ENCODE results near the gene LTBP4. TPM values are rescaled to one million over a fixed set of nuclear protein-coding genes. Genes with fewer than 3 reads are reported as not detected.

LTBP4 gene
- total and polyA plus RNA-seq, 2 of the 13 experiments (the other 11 are each of a cell fraction or from before 2014, with no cell fraction given) = 0.86 to 2.3 TPM

DNA sequence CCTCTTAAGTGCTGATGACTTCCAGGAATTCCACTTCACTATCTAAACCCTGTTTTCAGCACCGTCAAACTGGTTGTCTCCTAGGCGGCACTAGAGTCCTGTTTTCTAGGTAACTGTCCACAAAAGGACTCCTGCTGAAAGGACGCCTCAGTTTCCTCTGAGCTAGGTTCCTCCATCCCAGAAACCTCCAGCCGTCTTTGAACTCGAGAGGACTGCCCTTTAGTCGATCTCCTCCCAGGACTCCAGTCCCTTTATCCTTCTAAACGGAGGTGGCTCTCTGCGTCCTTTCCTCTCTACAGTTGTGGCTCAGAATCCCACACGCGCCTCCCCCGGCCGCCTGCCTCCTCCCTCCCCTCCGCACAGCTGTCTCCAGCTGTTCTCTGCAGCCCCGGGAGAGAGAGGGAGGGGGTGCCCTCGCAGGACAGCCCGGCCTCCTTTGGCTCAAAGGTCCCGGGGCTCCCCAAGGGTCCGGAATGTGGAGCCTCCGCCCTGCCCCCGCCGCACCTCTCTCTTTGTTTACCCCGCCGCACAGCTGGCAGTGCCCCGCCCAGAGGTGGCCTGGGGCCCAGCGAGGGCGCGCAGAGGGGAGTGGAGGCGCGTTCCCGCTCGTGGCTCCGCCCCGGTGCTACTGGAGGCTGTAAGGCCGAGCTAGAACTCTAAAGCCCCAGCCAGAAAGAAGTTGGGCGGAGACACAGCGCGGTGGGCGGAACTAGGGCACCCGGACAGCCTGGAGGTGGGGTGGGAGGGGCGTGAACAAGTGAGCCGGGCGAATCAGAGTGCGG, 2.4 kb downstream of the LTBP4 start (continued):
- TF ChIP-seq DNMT1 (CRISPR knock-in tag; IDR thresholded peaks at IDR 0.05) = no peak
- TF ChIP-seq, protein P1, sequence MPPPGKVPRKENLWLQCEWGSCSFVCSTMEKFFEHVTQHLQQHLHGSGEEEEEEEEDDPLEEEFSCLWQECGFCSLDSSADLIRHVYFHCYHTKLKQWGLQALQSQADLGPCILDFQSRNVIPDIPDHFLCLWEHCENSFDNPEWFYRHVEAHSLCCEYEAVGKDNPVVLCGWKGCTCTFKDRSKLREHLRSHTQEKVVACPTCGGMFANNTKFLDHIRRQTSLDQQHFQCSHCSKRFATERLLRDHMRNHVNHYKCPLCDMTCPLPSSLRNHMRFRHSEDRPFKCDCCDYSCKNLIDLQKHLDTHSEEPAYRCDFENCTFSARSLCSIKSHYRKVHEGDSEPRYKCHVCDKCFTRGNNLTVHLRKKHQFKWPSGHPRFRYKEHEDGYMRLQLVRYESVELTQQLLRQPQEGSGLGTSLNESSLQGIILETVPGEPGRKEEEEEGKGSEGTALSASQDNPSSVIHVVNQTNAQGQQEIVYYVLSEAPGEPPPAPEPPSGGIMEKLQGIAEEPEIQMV (CRISPR knock-in tag; IDR thresholded peaks at IDR 0.05; ENCODE audit: low read depth) = 0 out of 2 replicates have a peak, but pooled peaks have one; percentile 23
- TF ChIP-seq ZNF749 (CRISPR knock-in tag; IDR thresholded peaks at IDR 0.05; ENCODE audit: borderline replicate concordance) = no peak
- TF ChIP-seq ZNF781 (CRISPR knock-in tag; IDR thresholded peaks at IDR 0.05; ENCODE audit: borderline replicate concordance, not compliant biosample characterization) = peak; percentile 51
- TF ChIP-seq, protein P2, sequence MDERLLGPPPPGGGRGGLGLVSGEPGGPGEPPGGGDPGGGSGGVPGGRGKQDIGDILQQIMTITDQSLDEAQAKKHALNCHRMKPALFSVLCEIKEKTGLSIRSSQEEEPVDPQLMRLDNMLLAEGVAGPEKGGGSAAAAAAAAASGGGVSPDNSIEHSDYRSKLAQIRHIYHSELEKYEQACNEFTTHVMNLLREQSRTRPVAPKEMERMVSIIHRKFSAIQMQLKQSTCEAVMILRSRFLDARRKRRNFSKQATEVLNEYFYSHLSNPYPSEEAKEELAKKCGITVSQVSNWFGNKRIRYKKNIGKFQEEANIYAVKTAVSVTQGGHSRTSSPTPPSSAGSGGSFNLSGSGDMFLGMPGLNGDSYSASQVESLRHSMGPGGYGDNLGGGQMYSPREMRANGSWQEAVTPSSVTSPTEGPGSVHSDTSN (CRISPR knock-in tag; IDR thresholded peaks at IDR 0.05) = no peak
- TF ChIP-seq, protein P3, sequence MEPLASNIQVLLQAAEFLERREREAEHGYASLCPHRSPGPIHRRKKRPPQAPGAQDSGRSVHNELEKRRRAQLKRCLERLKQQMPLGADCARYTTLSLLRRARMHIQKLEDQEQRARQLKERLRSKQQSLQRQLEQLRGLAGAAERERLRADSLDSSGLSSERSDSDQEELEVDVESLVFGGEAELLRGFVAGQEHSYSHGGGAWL (CRISPR knock-in tag; IDR thresholded peaks at IDR 0.05) = peak; percentile 57
- TF ChIP-seq ZSCAN31 (CRISPR knock-in tag; IDR thresholded peaks at IDR 0.05; ENCODE audit: low read depth) = peak; percentile 58; the same call in 1 of the 2 replicates
- no peak for TF ChIP-seq ZNF383 (CRISPR knock-in tag; IDR thresholded peaks at IDR 0.05; ENCODE audit: borderline replicate concordance)
- TF ChIP-seq ZNF747 (CRISPR knock-in tag; IDR thresholded peaks at IDR 0.05; ENCODE audit: borderline replicate concordance) = peak; percentile 91; the same call in 1 of the 2 replicates
- TF ChIP-seq ZNF296 (CRISPR knock-in tag; conservative IDR thresholded peaks at IDR 0.05) = no peak
- TF ChIP-seq IKZF4 (CRISPR knock-in tag; IDR thresholded peaks at IDR 0.05; ENCODE audit: borderline replicate concordance, low read depth, not compliant biosample characterization) = no peak
- TF ChIP-seq RARG (CRISPR knock-in tag; IDR thresholded peaks at IDR 0.05; ENCODE audit: low read depth) = no peak
- peak in 1 of 2 experiments; percentile 92; a peak in 1 of 4 replicates for TF ChIP-seq KLF16 (CRISPR knock-in tag; IDR thresholded peaks at IDR 0.05)
- TF ChIP-seq, protein P4, sequence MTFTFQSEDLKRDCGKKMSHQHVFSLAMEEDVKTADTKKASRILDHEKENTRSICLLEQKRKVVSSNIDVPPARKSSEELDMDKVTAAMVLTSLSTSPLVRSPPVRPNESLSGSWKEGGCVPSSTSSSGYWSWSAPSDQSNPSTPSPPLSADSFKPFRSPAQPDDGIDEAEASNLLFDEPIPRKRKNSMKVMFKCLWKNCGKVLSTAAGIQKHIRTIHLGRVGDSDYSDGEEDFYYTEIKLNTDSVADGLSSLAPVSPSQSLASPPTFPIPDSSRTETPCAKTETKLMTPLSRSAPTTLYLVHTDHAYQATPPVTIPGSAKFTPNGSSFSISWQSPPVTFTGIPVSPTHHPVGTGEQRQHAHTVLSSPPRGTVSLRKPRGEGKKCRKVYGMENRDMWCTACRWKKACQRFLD (CRISPR knock-in tag; IDR thresholded peaks at IDR 0.05; ENCODE audit: borderline replicate concordance) = 0 out of 2 replicates have a peak, but pooled peaks have one; percentile 33
- peak; percentile 99 for TF ChIP-seq ZNF350 (CRISPR knock-in tag; IDR thresholded peaks at IDR 0.05; ENCODE audit: borderline replicate concordance, low read depth)
- peak; percentile 51 to 81; a peak in 3 of 4 replicates for TF ChIP-seq NR2F1 (CRISPR knock-in tag; IDR thresholded peaks at IDR 0.05)
- TF ChIP-seq, protein P5, sequence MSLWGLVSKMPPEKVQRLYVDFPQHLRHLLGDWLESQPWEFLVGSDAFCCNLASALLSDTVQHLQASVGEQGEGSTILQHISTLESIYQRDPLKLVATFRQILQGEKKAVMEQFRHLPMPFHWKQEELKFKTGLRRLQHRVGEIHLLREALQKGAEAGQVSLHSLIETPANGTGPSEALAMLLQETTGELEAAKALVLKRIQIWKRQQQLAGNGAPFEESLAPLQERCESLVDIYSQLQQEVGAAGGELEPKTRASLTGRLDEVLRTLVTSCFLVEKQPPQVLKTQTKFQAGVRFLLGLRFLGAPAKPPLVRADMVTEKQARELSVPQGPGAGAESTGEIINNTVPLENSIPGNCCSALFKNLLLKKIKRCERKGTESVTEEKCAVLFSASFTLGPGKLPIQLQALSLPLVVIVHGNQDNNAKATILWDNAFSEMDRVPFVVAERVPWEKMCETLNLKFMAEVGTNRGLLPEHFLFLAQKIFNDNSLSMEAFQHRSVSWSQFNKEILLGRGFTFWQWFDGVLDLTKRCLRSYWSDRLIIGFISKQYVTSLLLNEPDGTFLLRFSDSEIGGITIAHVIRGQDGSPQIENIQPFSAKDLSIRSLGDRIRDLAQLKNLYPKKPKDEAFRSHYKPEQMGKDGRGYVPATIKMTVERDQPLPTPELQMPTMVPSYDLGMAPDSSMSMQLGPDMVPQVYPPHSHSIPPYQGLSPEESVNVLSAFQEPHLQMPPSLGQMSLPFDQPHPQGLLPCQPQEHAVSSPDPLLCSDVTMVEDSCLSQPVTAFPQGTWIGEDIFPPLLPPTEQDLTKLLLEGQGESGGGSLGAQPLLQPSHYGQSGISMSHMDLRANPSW (CRISPR knock-in tag; IDR thresholded peaks at IDR 0.05; ENCODE audit: borderline replicate concordance) = 0 out of 2 replicates have a peak, but pooled peaks have one; percentile 48
- TF ChIP-seq EHMT2 (IDR thresholded peaks at IDR 0.05; ENCODE audit: borderline replicate concordance, low read depth, low read length) = no peak
- peak; percentile 53; the same call in 1 of the 2 replicates for TF ChIP-seq CREM (IDR thresholded peaks at IDR 0.05)
- TF ChIP-seq CREM (CRISPR knock-in tag; IDR thresholded peaks at IDR 0.05) = no peak

Data from HepG2 (cell line).